Activated B cell treated with CpG ODN at 0.5 μM for 24 hours (primary cell): ENCODE data around the gene KIAA1217. TPM values are rescaled to one million over a fixed set of nuclear protein-coding genes. Genes with fewer than 3 reads are reported as not detected.

Experiments
- ATAC-seq: fragments of 200-7000 bp; cut with Tn5 transposase; one replicate; pipeline ENCODE4 v1.10.0; 2021; ENCODE audit warnings: low read depth, mild to moderate bottlenecking, moderate library complexity
- CTCF ChIA-PET: fragments of 350-600 bp; sonication (Branson Sonifier 250); formaldehyde crosslinking; loops from one replicate; lab custom pipeline; 2021; ENCODE audit warnings: antibody characterized with exemption; lab: Charles Lee
- POLR2A ChIA-PET: fragments of 350-600 bp; sonication (Branson Sonifier 250); formaldehyde crosslinking; loops from one replicate; lab custom pipeline; 2021; ENCODE audit warnings: antibody characterized with exemption; lab: Charles Lee
- DNase-seq: peaks from one replicate; pipeline ENCODE4 v3.0.0; 2022
- H3K27ac Mint-ChIP-seq: one replicate; pipeline ENCODE4 v1.8.0; 2020; ENCODE audit warnings: mixed read lengths
- H3K27me3 Mint-ChIP-seq: one replicate; pipeline ENCODE4 v1.8.0; 2021; ENCODE audit warnings: mixed read lengths
- H3K36me3 Mint-ChIP-seq: one replicate; pipeline ENCODE4 v1.8.0; 2021; ENCODE audit warnings: low read depth, mixed read lengths
- H3K4me1 Mint-ChIP-seq: one replicate; pipeline ENCODE4 v1.8.0; 2021; ENCODE audit warnings: mixed read lengths
- H3K4me3 Mint-ChIP-seq: one replicate; pipeline ENCODE4 v1.8.0; 2020; ENCODE audit warnings: mild to moderate bottlenecking, mixed read lengths
- H3K9me3 Mint-ChIP-seq: one replicate; pipeline ENCODE4 v1.8.0; 2020; ENCODE audit warnings: mixed read lengths
- intact Hi-C: fragments of 100-400 bp; cut with micrococcal nuclease; formaldehyde crosslinking; loops from one replicate; pipeline ENCODE4 v1.15.1; 2024
- total RNA-seq: library from RNA; stranded (reverse); gene quantifications from 2 replicates; pipeline ENCODE4 v1.2.3, GENCODE V29; 2022
- TF ChIP-seq, protein P1 (sequence below): fragments of 200-600 bp; IDR thresholded peaks from one replicate; pipeline ENCODE4 v1.8.0; 2022; ENCODE audit warnings: antibody characterized with exemption, mild to moderate bottlenecking

KIAA1217 gene
- total RNA-seq, 1 donor from 2014 or later = 0.71 TPM

DNA sequence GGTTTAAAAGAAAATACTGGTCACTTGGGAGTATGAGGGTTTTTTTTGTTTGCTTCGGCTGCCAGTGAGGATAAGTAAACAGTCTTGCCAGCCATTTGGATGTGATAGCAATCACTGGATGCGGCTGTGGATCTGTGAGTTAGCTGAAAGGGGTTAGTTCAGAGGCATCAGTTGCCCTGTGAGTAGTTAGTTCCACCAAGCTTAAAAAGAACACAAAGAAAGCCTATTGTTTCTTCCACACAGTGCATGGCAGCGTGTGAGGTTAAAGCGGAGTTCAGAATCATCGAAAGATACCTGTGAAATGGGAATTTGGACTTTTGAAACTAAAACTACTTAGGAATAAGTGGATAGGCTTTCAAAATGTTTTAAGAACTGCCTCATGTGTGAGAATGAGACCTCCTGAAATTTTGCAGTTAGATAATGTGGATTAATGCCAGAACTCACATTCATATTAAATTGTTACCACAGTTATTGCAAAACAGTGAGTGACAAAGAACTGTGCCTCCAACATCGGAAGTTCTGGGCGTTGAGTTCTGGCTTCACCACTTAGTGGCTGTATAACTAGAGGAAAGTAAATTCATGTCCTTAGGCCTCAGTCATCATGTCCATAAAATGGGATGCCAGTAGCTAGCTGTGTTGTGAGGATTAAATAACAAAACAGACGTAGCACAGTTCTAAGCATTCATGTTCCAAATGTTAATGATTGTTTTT, 31.3 kb downstream of the KIAA1217 start:
- Mint-ChIP-seq H3K27ac (no peak overlapping the region), H3K27me3 (peaks cover 7% of the 10 kb centered on the region), H3K36me3 (no peaks in the 10 kb centered on the region), H3K4me1 (no peaks in the 10 kb centered on the region), H3K4me3 (no peak overlapping the region), H3K9me3 (peaks cover 2% of the 10 kb centered on the region)
- ChIA-PET POLR2A (no interaction called here), CTCF (no interaction called here)
- ATAC-seq (no peak), DNase-seq (no peak)
- intact Hi-C loops = no loop called here
- TF ChIP-seq, protein P1, sequence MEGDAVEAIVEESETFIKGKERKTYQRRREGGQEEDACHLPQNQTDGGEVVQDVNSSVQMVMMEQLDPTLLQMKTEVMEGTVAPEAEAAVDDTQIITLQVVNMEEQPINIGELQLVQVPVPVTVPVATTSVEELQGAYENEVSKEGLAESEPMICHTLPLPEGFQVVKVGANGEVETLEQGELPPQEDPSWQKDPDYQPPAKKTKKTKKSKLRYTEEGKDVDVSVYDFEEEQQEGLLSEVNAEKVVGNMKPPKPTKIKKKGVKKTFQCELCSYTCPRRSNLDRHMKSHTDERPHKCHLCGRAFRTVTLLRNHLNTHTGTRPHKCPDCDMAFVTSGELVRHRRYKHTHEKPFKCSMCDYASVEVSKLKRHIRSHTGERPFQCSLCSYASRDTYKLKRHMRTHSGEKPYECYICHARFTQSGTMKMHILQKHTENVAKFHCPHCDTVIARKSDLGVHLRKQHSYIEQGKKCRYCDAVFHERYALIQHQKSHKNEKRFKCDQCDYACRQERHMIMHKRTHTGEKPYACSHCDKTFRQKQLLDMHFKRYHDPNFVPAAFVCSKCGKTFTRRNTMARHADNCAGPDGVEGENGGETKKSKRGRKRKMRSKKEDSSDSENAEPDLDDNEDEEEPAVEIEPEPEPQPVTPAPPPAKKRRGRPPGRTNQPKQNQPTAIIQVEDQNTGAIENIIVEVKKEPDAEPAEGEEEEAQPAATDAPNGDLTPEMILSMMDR = no peak

DNA sequence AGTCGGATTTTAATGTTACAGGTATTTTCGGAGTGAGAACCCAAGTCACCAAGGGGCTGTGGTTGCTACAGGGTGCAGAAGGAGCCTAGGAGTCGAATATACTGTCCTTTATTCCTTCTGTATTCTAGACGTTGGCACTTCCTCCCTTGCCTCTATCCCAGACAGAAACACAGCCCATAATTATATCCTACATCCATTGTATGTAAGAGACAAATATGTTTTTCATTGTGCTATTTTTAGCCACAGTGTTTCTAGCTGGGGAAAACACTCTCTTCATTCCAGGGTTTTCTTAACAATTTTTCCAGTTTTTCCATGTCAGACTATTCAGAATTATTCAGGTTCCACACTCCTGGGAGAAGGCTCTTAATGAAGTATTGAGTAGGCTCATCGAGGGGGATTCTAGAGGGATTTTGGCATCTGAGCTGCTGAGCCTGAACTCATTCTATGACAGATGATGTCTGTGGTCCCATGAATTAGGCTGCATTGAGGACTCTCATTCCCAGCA, 32.6 kb downstream of the KIAA1217 start:
- Mint-ChIP-seq H3K27ac (no peak overlapping the region), H3K36me3 (no peaks in the 10 kb centered on the region), H3K9me3 (peaks cover 2% of the 10 kb centered on the region), H3K27me3 (peaks cover 7% of the 10 kb centered on the region), H3K4me1 (no peaks in the 10 kb centered on the region), H3K4me3 (no peak overlapping the region)
- TF ChIP-seq, protein P1 = no peak
- ATAC-seq (no peak), DNase-seq (no peak)
- CTCF ChIA-PET = no interaction called here
- POLR2A ChIA-PET = no interaction called here
- intact Hi-C loops = no loop called here

DNA sequence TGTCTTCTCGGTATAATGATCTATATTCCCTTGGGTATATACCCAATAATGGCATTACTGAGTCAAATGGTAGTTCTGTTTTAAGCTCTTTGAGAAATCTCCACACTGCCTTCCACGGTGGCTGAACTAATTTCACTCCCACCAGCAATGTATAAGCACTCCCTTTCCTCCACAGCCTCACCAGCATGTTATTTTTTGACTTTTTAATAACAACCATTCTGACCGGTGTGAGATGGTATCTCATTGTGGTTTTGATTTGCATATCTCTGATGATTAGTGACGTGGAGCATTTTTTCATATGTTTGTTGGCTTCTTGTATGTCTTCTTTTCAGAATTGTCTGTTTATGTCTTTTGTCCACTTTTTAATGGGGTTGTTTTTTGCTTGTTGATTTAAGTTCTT, 33.6 kb downstream of the KIAA1217 start:
- CTCF ChIA-PET = no interaction called here
- no peaks in the 10 kb centered on the region for H3K4me1 Mint-ChIP-seq
- H3K27me3 Mint-ChIP-seq = peaks cover 7% of the 10 kb centered on the region
- no peak overlapping the region for H3K27ac Mint-ChIP-seq
- intact Hi-C loops = no loop called here
- POLR2A ChIA-PET = no interaction called here
- TF ChIP-seq, protein P1 = no peak
- no peak overlapping the region for H3K4me3 Mint-ChIP-seq
- H3K36me3 Mint-ChIP-seq = no peaks in the 10 kb centered on the region
- peaks cover 2% of the 10 kb centered on the region for H3K9me3 Mint-ChIP-seq
- no peak for DNase-seq
- no peak for ATAC-seq

DNA sequence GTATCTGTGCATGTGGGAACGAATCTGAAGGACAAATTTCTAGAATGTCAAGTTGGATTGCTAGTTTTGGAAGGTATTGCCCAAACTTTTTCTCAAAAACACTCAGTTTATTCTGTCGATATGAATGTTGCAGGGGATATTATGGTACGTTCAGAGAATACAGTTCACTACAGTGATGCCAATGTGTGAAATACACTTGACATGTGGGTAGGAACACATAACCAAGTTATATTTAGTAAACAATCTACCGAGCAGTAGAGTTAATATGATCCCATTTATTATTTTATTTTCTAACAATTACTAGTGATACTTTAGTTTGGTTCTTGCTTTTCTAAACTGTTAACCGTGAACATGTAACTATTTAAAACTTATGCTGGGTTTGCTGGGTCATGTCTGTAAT, 37.4 kb downstream of the KIAA1217 start:
- Mint-ChIP-seq H3K4me1 (no peaks in the 10 kb centered on the region), H3K27me3 (peaks cover 4% of the 10 kb centered on the region), H3K9me3 (no peaks in the 10 kb centered on the region), H3K4me3 (no peak overlapping the region), H3K36me3 (no peaks in the 10 kb centered on the region), H3K27ac (no peak overlapping the region)
- DNase-seq (no peak), ATAC-seq (no peak)
- POLR2A ChIA-PET = no interaction called here
- CTCF ChIA-PET = no interaction called here
- TF ChIP-seq, protein P1 = no peak
- intact Hi-C loops = no loop called here

DNA sequence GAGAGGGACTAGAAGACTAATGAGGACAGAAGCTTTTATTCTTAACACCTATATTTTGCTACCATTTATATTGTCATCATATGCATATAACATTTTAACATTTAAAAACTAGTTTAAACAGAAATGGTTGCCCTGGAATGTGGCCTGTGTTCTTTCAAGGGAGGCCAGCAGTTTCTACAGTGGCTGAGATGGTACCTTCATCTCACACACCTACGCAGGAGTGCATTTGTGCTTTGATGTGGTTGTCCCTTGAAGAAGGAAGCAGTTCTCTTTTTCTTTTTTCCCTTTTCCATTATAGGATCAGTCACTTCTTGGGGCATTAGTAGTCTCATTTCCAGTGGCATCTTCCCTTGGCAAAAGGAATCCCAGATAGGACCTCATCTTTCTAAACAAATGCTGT, 38.9 kb downstream of the KIAA1217 start:
- H3K27ac Mint-ChIP-seq = no peak overlapping the region
- no peaks in the 10 kb centered on the region for H3K27me3 Mint-ChIP-seq
- no peaks in the 10 kb centered on the region for H3K9me3 Mint-ChIP-seq
- DNase-seq (no peak), ATAC-seq (no peak)
- H3K36me3 Mint-ChIP-seq = no peaks in the 10 kb centered on the region
- H3K4me1 Mint-ChIP-seq = no peaks in the 10 kb centered on the region
- H3K4me3 Mint-ChIP-seq = no peak overlapping the region
- CTCF ChIA-PET = no interaction called here
- TF ChIP-seq, protein P1 = no peak
- intact Hi-C loops = no loop called here
- POLR2A ChIA-PET = no interaction called here
